ENCODE data around the gene PACS1.

Gene PACS1

DNA sequence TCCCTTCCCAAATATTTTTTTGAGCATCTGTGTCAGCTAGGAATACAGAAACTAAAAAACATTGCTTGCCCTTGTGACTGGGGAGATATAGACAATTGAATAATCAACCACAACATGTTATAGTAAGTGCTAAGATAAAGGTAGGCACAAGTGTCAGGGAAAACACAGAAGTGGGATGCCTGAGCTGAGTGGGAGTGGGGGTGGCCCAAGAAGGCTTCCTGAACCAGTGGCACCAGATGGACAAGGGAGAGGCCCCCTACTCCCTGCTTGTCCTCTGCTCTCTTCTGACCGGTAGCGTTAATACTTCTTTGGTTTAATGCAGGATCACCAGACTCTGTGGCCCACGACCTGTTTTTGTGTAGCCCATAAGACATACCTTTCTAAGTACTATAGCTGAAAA, 48.8 kb downstream of the PACS1 start:
- TF ChIP-seq, protein P1, sequence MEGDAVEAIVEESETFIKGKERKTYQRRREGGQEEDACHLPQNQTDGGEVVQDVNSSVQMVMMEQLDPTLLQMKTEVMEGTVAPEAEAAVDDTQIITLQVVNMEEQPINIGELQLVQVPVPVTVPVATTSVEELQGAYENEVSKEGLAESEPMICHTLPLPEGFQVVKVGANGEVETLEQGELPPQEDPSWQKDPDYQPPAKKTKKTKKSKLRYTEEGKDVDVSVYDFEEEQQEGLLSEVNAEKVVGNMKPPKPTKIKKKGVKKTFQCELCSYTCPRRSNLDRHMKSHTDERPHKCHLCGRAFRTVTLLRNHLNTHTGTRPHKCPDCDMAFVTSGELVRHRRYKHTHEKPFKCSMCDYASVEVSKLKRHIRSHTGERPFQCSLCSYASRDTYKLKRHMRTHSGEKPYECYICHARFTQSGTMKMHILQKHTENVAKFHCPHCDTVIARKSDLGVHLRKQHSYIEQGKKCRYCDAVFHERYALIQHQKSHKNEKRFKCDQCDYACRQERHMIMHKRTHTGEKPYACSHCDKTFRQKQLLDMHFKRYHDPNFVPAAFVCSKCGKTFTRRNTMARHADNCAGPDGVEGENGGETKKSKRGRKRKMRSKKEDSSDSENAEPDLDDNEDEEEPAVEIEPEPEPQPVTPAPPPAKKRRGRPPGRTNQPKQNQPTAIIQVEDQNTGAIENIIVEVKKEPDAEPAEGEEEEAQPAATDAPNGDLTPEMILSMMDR (IDR thresholded peaks at IDR 0.05; ENCODE audit: low read depth, low read length) = no peak
- H3K4me3 ChIP-seq (replicated peaks in 1 of 2; ENCODE audit: low read depth in 2 of 2, low read length in 2 of 2) = no peak overlapping the region
- DNase-seq (ENCODE audit: low read depth in 2 of 2) = no peak

- TF ChIP-seq, protein P1 (IDR thresholded peaks at IDR 0.05; ENCODE audit: low read depth, low read length) = no peak
- no peak overlapping the region for H3K4me3 ChIP-seq (replicated peaks in 1 of 2; ENCODE audit: low read depth in 2 of 2, low read length in 2 of 2)
- peak; percentile 91 to 94 for DNase-seq (ENCODE audit: low read depth in 2 of 2)
Measured at GRCh38 chr11:66119348-66120133, 49.5 kb downstream of the PACS1 start.

DNA sequence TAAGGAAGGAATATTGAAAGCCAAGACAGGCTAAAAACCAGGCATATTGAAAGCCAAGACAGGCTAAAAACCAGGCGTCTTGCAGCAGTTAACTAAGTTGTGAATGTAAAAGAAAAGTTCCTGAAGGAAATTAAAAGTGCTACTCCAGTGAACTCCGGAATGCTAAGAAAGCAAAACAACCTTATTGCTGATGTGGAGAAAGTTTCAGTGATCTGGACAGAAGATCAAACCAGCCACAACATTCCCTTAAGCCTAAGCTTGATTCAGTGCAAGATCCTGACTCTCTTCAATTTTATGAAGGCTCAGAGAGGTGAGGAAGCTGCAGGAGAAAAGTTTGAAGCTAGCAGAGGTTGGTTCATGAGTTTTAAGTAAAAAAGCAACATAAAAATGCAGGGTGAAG, 51.4 kb downstream of the PACS1 start:
- DNase-seq (ENCODE audit: low read depth in 2 of 2) = no peak

DNA sequence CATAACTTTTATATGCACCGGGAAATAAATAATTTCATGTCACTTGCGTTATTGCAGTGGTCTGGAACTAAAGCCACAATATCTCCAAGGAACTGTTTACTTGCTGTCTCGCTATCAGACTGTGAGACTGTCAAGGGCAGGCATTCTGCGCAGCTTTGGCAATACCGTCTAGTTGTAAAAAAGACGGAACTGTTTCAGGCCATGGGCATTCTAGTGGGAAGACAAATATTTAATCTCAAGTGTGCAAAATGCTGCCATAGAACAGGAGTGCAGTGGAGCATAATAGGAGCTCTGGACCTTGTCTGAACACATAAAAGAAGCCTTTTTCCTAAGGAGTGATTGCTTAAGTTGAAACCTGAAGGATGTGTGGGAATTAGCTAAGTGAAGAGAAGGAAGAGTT, 53.8 kb downstream of the PACS1 start:
- TF ChIP-seq, protein P1 (IDR thresholded peaks at IDR 0.05; ENCODE audit: low read depth, low read length) = no peak
- H3K4me3 ChIP-seq (replicated peaks in 1 of 2; ENCODE audit: low read depth in 2 of 2, low read length in 2 of 2) = no peak overlapping the region
- no peak for DNase-seq (ENCODE audit: low read depth in 2 of 2)

More for the DNA sequence above, 51.4 kb downstream of the PACS1 start:
- H3K4me3 ChIP-seq (replicated peaks in 1 of 2; ENCODE audit: low read depth in 2 of 2, low read length in 2 of 2) = no peak overlapping the region
- TF ChIP-seq, protein P1 (IDR thresholded peaks at IDR 0.05; ENCODE audit: low read depth, low read length) = no peak

GRCh38 chr11:66124564-66124963, 54.5 kb downstream of the PACS1 start:
- TF ChIP-seq, protein P1 (IDR thresholded peaks at IDR 0.05; ENCODE audit: low read depth, low read length) = no peak
- H3K4me3 ChIP-seq (replicated peaks in 1 of 2; ENCODE audit: low read depth in 2 of 2, low read length in 2 of 2) = no peak overlapping the region
- peak in 1 of 2 donors; percentile 70 for DNase-seq (ENCODE audit: low read depth in 2 of 2)

DNA sequence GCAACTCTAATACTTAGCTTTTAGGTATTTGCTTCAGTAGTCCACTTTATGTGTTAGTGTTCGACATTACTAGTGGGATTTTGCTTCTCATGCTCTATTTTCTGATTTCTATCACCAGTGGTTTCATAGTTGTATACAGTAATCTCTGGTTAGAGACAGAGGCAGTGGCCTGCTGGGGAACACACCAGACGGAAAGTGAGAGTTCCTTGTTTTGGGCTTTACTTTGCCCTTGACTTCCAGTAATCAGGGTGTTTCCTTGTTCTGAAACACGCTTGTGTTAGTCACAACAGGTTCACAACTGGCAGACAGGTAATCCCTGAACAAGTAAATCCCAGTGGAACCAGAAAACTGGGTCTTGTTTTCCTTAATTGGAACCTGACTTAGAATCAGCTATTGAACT, 56.0 kb downstream of the PACS1 start:
- TF ChIP-seq, protein P1 (IDR thresholded peaks at IDR 0.05; ENCODE audit: low read depth, low read length) = no peak
- no peak for DNase-seq (ENCODE audit: low read depth in 2 of 2)
- H3K4me3 ChIP-seq (replicated peaks in 1 of 2; ENCODE audit: low read depth in 2 of 2, low read length in 2 of 2) = no peak overlapping the region
